ENCODE results near the gene HLA-F.
A peak's percentile ranks its signal among the peaks of the same experiment; 100 is the strongest.

HLA-F gene

DNA sequence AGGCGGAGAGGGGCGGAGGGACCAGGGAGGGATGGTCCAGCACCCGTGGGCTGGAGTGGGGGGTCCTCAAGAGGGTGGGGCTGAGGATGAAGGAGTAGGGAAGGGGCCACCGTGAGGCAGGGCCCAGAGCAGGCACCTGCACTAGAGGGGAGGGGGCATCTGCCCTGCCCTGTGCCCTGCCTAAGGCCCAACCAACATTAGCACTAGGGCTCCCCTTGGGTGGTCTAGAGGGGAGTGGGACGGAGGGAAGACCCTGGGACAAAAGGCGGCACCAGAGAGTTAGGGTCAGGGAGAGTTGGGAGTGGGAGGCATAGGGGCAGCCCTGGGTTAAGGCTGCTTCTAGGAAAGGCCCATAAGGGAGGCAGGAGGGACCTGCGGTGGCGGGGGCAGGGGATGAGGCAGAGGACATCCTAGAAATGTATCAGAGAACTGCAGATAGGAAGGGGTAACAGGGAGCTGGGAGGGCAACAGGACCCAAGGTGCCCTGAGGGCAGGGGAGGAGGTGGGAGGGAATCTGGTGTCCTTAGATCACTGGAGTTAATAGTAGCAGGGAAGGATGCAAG is 24.5 kb downstream of the HLA-F start:
- no peak overlapping the region for H3K4me3 ChIP-seq (ENCODE audit: low read length)
- no peak for DNase-seq (ENCODE audit: low read depth)
- TF ChIP-seq, protein P1, sequence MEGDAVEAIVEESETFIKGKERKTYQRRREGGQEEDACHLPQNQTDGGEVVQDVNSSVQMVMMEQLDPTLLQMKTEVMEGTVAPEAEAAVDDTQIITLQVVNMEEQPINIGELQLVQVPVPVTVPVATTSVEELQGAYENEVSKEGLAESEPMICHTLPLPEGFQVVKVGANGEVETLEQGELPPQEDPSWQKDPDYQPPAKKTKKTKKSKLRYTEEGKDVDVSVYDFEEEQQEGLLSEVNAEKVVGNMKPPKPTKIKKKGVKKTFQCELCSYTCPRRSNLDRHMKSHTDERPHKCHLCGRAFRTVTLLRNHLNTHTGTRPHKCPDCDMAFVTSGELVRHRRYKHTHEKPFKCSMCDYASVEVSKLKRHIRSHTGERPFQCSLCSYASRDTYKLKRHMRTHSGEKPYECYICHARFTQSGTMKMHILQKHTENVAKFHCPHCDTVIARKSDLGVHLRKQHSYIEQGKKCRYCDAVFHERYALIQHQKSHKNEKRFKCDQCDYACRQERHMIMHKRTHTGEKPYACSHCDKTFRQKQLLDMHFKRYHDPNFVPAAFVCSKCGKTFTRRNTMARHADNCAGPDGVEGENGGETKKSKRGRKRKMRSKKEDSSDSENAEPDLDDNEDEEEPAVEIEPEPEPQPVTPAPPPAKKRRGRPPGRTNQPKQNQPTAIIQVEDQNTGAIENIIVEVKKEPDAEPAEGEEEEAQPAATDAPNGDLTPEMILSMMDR (conservative IDR thresholded peaks at IDR 0.05; ENCODE audit: low read depth, low read length): no peak

GRCh38 chr6:29748391-29749307 is 25.4 kb downstream of the HLA-F start:
- peak; percentile 29 for DNase-seq (ENCODE audit: low read depth)
- H3K4me3 ChIP-seq (ENCODE audit: low read length): peak overlapping the region; percentile 51
- TF ChIP-seq, protein P1 (conservative IDR thresholded peaks at IDR 0.05; ENCODE audit: low read depth, low read length): no peak

DNA sequence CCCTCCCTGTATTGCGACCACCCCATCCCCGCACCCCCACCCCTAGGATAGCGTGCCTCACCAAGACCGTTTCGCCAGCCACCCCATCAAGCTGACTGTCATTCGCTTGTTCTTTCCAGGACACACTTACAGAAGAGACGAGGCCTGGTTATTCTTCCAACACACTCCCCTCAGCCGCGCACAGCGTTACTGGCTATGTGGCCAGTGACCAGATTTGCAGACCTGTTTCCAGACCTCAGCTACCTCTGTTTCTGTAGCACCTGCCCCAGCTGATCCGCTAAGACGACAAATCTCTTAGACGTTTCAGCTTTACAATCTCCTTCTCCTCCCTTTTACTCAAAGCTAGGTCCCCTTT is 26.1 kb downstream of the HLA-F start:
- H3K4me3 ChIP-seq (ENCODE audit: low read length): peak overlapping the region; percentile 51
- TF ChIP-seq, protein P1 (conservative IDR thresholded peaks at IDR 0.05; ENCODE audit: low read depth, low read length): no peak
- no peak for DNase-seq (ENCODE audit: low read depth)

GRCh38 chr6:29749668-29750067 is 26.4 kb downstream of the HLA-F start:
- DNase-seq (ENCODE audit: low read depth): no peak
- no peak overlapping the region for H3K4me3 ChIP-seq (ENCODE audit: low read length)
- TF ChIP-seq, protein P1 (conservative IDR thresholded peaks at IDR 0.05; ENCODE audit: low read depth, low read length): no peak

GRCh38 chr6:29750709-29751108 is 27.5 kb downstream of the HLA-F start:
- TF ChIP-seq, protein P1 (conservative IDR thresholded peaks at IDR 0.05; ENCODE audit: low read depth, low read length): no peak
- no peak for DNase-seq (ENCODE audit: low read depth)
- no peak overlapping the region for H3K4me3 ChIP-seq (ENCODE audit: low read length)

GRCh38 chr6:29751480-29751879 is 28.2 kb downstream of the HLA-F start:
- DNase-seq (ENCODE audit: low read depth): no peak
- TF ChIP-seq, protein P1 (conservative IDR thresholded peaks at IDR 0.05; ENCODE audit: low read depth, low read length): no peak
- H3K4me3 ChIP-seq (ENCODE audit: low read length): no peak overlapping the region
